HepG2 (cell line): ENCODE results near the gene CABP4. TPM values are rescaled to one million over a fixed set of nuclear protein-coding genes. Genes with fewer than 3 reads are reported as not detected.

Experiments
- ARID4A ChIP-seq: sonication (generic); formaldehyde crosslinking; IDR thresholded peaks from 2 replicates; pipeline ENCODE4 v1.5.0; 2020; ENCODE audit warnings: mild to moderate bottlenecking, missing genetic modification reagents, borderline replicate concordance
- CEBPB ChIP-seq: IDR thresholded peaks from 2 replicates; pipeline ENCODE4 v1.6.1; 2011; ENCODE audit warnings: low read depth, low read length, improper control_type of control experiment, borderline replicate concordance
- CEBPG ChIP-seq: IDR thresholded peaks from 2 replicates; pipeline ENCODE4 v1.6.1; 2016
- CENPX ChIP-seq: sonication (generic); formaldehyde crosslinking; IDR thresholded peaks from 2 replicates; pipeline ENCODE4 v1.9.0; 2021; ENCODE audit warnings: mild to moderate bottlenecking, missing genetic modification reagents, moderate library complexity
- CREM ChIP-seq, 2 experiments: sonication (generic) in 1 of 2; formaldehyde crosslinking in 1 of 2; IDR thresholded peaks; 2 replicates each; pipeline versions ENCODE4 v1.4.0 to v1.6.1; 2016 to 2020; ENCODE audit warnings: antibody characterized with exemption in 1 of 2, mild to moderate bottlenecking in 1 of 2, missing genetic modification reagents in 1 of 2
- HNRNPUL1 ChIP-seq: fragments of 200-400 bp; formaldehyde crosslinking; IDR thresholded peaks from 2 replicates; pipeline ENCODE4 v1.6.1; 2017; ENCODE audit warnings: low read depth, mild to moderate bottlenecking, low read length, moderate library complexity
- MIER2 ChIP-seq: IDR thresholded peaks from 2 replicates; pipeline ENCODE4 v1.6.1; 2016; ENCODE audit warnings: missing biosample characterization, missing genetic modification reagents
- MIER3 ChIP-seq: IDR thresholded peaks from 2 replicates; pipeline ENCODE4 v1.6.1; 2016; ENCODE audit warnings: missing compliant biosample characterization, borderline replicate concordance
- NAIF1 ChIP-seq: sonication (generic); formaldehyde crosslinking; IDR thresholded peaks from 2 replicates; pipeline ENCODE4 v1.5.0; 2020; ENCODE audit warnings: mild to moderate bottlenecking, missing genetic modification reagents, borderline replicate concordance
- NFIB ChIP-seq: sonication (generic); formaldehyde crosslinking; IDR thresholded peaks from 2 replicates; pipeline ENCODE4 v1.9.0; 2021; ENCODE audit warnings: missing genetic modification reagents, mild to moderate bottlenecking, borderline replicate concordance
- NR3C1 ChIP-seq: sonication (generic); formaldehyde crosslinking; IDR thresholded peaks from 2 replicates; pipeline ENCODE4 v1.4.0; 2020; ENCODE audit warnings: missing genetic modification reagents
- PCBP2 ChIP-seq: fragments of 200-400 bp; formaldehyde crosslinking; optimal IDR thresholded peaks from 2 replicates; pipeline ENCODE3; 2018; ENCODE audit warnings: low read length, low read depth; ENCODE audit not compliant: poor library complexity, severe bottlenecking
- SIN3A ChIP-seq: IDR thresholded peaks from 2 replicates; pipeline ENCODE4 v1.6.1; 2011; ENCODE audit warnings: low read depth, mild to moderate bottlenecking, control low read depth, low read length, borderline replicate concordance
- SRSF1 ChIP-seq: fragments of 200-400 bp; formaldehyde crosslinking; optimal IDR thresholded peaks from 2 replicates; pipeline ENCODE3; 2017; ENCODE audit warnings: mild to moderate bottlenecking, low read depth, low read length, moderate library complexity
- TSC22D2 ChIP-seq: sonication (generic); formaldehyde crosslinking; IDR thresholded peaks from 2 replicates; pipeline ENCODE4 v1.5.1; 2020; ENCODE audit warnings: missing genetic modification reagents, mild to moderate bottlenecking, borderline replicate concordance
- ZBTB3 ChIP-seq: sonication (generic); formaldehyde crosslinking; IDR thresholded peaks from 2 replicates; pipeline ENCODE4 v1.4.0; 2020; ENCODE audit warnings: low read depth, mild to moderate bottlenecking, moderate library complexity, missing genetic modification reagents, borderline replicate concordance
- ZBTB44 ChIP-seq: sonication (generic); formaldehyde crosslinking; IDR thresholded peaks from 2 replicates; pipeline ENCODE4 v1.4.0; 2020; ENCODE audit warnings: missing genetic modification reagents
- ZFY ChIP-seq: sonication (generic); formaldehyde crosslinking; IDR thresholded peaks from 2 replicates; pipeline ENCODE4 v1.4.0; 2020; ENCODE audit warnings: missing genetic modification reagents
- ZNF12 ChIP-seq: sonication (generic); formaldehyde crosslinking; IDR thresholded peaks from 2 replicates; pipeline ENCODE4 v1.5.0; 2020; ENCODE audit warnings: missing genetic modification reagents
- ZNF207 ChIP-seq: fragments of 450-650 bp; IDR thresholded peaks from 2 replicates; pipeline ENCODE4 v1.6.1; 2016; ENCODE audit warnings: antibody characterized with exemption, borderline replicate concordance
- ZNF296 ChIP-seq: sonication (generic); formaldehyde crosslinking; conservative IDR thresholded peaks from 2 replicates; pipeline ENCODE4 v1.5.0; 2020; ENCODE audit warnings: mild to moderate bottlenecking, missing genetic modification reagents
- ZNF333 ChIP-seq: sonication (generic); formaldehyde crosslinking; IDR thresholded peaks from 2 replicates; pipeline ENCODE4 v1.4.0; 2020; ENCODE audit warnings: mild to moderate bottlenecking, missing genetic modification reagents, borderline replicate concordance
- ZNF552 ChIP-seq: sonication (generic); formaldehyde crosslinking; IDR thresholded peaks from 2 replicates; pipeline ENCODE4 v1.9.0; 2022; ENCODE audit warnings: missing genetic modification reagents, mild to moderate bottlenecking, borderline replicate concordance
- ZNF558 ChIP-seq: sonication (generic); formaldehyde crosslinking; IDR thresholded peaks from 2 replicates; pipeline ENCODE4 v1.9.0; 2022; ENCODE audit warnings: mild to moderate bottlenecking, missing genetic modification reagents, borderline replicate concordance
- ZNF773 ChIP-seq: sonication (generic); formaldehyde crosslinking; IDR thresholded peaks from 2 replicates; pipeline ENCODE4 v1.4.0; 2020; ENCODE audit warnings: missing genetic modification reagents, borderline replicate concordance
- ZSCAN22 ChIP-seq: sonication (generic); formaldehyde crosslinking; IDR thresholded peaks from 2 replicates; pipeline ENCODE4 v1.4.0; 2020; ENCODE audit warnings: mild to moderate bottlenecking, missing genetic modification reagents
- polyA plus RNA-seq, 8 experiments: library from polyadenylated mRNA; depleted of rRNA in 3 of 8; stranded (reverse) in 7 of 8; unstranded in 1 of 8; fragments of >200 nt; fragmentation: Illumina TruSeq in 4 of 8; extraction: Trizol in 4 of 8; gene quantifications; 2 replicates each; pipeline versions ENCODE4 v1.2.1 to v1.2.3, GENCODE V29; 2011 to 2016; ENCODE audit warnings: low read depth in 4 of 8, missing spikeins in 1 of 8, mixed read lengths in 1 of 8; ENCODE audit not compliant: insufficient read depth in 1 of 8
- total RNA-seq, 5 experiments: library from RNA; depleted of rRNA; stranded (reverse); fragments of >200 nt; fragmentation: Illumina TruSeq; extraction: Trizol; gene quantifications; 2 replicates each; pipeline ENCODE4 v1.2.3, GENCODE V29; 2016; ENCODE audit warnings: low read depth in 1 of 5

The CABP4 gene
- total and polyA plus RNA-seq, 2 of the 13 experiments (the other 11 are each of a cell fraction or from before 2014, with no cell fraction given): not detected

- TF ChIP-seq CREM (IDR thresholded peaks at IDR 0.05) (no peak), CREM (CRISPR knock-in tag; IDR thresholded peaks at IDR 0.05) (no peak), SRSF1 (no peak), ZBTB3 (CRISPR knock-in tag) (no peak), ARID4A (CRISPR knock-in tag) (peak; percentile 56; the same call in 1 of the 2 replicates), ZNF552 (CRISPR knock-in tag) (no peak), ZNF773 (CRISPR knock-in tag) (peak; percentile 50; the same call in 1 of the 2 replicates), TSC22D2 (CRISPR knock-in tag) (no peak), ZSCAN22 (CRISPR knock-in tag) (no peak), ZNF207 (no peak), ZNF296 (CRISPR knock-in tag) (no peak), CEBPB (no peak), ZNF558 (CRISPR knock-in tag) (no peak), NAIF1 (CRISPR knock-in tag) (no peak), MIER3 (CRISPR knock-in tag) (no peak), HNRNPUL1 (no peak), CEBPG (CRISPR knock-in tag) (no peak), NR3C1 (CRISPR knock-in tag) (no peak), SIN3A (peak; percentile 66; the same call in 1 of the 2 replicates), ZFY (CRISPR knock-in tag) (peak; percentile 79), ZNF333 (no peak), NFIB (no peak), CENPX (CRISPR knock-in tag) (no peak), ZBTB44 (CRISPR knock-in tag) (no peak), PCBP2 (no peak), MIER2 (CRISPR knock-in tag) (no peak), ZNF12 (no peak)
These were observed 34.3 kb upstream of the CABP4 start (continued) for GRCh38 chr11:67420646-67421429.
